Fibroblast of skin of left biceps (primary cell): ENCODE measurements around the gene MYL4.
"Not testable (repeated sequence)": the region's sequence is repeated elsewhere in the genome, so short reads cannot be mapped to it uniquely, and the experiment has no call there.

ENCODE experiments used
- DNase-seq, 2 experiments: peaks; one replicate each; pipeline ENCODE4 v3.0.0-alpha.2; 2013; ENCODE audit warnings: low read depth in 2 of 2

MYL4 gene

DNA sequence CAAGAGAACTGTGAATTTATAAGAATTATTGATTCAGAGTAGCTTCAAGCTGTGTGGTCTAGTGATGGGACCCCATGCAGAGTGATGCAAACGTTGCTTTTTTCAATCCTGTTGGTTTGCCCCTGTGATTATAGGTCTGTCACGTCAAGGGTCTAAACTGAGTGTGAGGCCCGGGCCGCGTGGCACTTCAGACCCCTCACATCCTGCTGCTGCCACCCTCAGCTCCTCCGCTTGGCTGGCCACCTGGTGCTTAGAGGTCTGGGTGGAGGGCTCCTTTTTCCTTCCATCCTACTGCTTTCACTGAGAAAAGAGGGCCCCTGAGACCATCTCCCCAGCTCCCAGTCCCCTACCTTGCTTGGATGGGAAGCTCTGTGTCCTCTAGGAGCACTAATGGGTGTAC lies 12.0 kb downstream of the MYL4 start:
- DNase-seq, result no peak

DNA sequence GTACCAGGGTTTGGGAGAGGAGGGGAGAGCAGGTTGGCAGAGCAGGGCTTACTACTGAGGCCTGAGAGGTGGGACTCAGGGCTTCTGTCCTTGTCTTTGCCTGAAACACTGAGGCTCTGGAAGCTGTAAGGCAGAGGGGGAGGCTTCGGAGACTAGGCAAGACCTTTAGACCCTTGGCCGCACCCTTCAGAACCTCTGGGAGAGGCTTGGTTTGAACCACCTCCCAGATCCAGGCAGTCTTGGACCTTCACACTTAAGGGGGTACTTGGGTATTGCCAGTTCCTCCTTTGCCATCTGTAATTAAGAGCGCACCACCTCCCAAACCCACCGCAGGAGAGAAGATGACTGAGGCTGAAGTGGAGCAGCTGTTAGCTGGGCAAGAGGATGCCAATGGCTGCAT lies 12.9 kb downstream of the MYL4 start:
- DNase-seq, result no peak

DNA sequence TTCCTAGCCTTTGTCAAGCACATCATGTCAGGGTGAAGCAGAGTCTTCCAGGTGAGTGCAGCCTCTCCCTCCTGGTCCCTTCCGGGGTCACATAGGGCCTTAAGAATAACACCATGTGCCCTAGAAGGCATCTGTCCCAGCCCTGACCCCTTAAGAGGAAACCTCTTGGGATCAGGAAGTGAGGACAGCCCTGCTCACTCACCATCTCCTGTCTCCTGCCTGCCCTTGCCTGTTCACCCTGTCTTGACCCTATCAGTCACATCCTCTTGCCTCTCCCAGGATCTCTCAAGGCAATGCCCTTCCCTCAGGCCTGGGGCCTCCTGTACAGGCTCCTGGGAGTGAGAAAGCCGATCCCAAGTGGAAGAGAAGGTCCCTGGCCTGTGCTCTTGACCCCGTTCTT lies 13.9 kb downstream of the MYL4 start:
- no peak for DNase-seq

DNA sequence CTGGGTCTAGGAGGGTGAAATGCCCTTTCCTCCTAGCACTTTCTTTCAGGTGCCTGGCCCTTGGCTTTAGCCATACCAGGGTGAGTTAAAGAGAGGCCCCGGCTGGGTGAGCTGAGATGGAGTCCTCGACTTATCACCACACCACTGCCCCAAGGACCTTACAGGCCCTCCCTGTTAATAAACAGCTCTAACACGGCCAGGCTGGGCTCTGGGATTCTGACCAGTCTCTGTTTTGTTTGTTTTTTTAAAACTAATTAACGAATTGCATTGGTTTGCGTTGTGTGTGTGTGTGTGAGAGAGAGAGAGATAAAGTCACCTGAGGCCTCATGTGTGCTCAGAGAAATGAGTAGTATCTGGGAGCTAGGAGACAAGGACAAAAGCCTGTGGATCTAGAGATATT lies 14.3 kb downstream of the MYL4 start:
- DNase-seq, result no peak

DNA sequence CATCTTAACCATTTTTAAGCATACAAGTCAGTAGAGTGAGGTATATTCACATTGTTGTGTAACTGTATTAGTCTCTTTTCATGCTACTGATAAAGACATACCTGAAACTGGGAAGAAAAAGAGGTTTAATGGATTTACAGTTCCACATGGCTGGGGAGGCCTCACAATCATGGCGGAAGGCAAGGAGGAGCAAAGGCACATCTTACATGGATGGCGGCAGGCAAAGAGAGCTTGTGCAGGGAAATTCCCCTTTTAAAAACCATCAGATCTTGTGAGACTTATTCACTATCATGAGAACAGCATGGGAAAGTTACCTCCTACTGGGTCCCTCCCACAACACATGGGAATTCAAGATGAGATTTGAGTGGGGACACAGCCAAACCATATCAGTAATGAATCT lies 14.9 kb downstream of the MYL4 start:
- DNase-seq, result not testable (repeated sequence)

DNA sequence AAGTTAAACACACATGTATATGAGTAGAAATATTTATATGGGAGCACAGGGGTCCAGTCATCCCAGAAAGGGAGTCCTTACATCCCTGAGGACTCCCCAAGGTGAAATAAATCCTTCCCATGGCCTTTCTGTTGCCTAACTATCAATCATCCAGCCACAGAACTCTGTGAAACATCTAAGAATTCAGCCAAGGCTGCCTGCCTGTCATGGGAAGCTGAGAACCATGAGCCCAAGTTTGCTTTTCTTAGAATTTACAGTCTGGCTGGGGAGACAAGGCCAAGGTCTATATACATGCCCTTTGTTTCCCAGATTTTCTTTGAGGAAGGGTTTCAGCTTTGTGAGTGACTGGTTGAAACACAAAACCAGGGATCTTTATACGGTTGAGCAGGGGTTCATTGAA lies 15.8 kb downstream of the MYL4 start:
- no peak for DNase-seq

DNA sequence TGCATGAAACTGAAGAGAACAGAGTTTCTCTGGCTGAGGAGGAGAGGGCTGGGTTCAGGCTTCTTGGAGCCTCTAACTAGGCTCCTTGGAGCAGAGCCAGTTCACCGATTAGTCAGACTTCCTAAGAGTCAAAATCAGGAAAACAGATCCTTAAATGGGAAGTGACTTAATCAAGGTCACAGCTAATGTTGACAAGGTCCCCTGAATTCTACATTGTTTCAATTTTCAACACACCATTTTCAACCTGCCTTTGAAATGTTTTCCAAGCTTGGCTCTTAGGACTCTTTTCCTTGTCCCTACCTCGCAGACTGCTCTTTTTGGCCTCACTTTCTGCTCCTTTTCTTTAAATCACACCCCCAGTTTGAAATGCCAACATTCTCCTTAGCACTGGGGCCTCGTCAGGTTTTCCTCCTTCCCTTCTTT lies 16.3 kb downstream of the MYL4 start:
- peak; percentile 69 to 74 for DNase-seq

DNA sequence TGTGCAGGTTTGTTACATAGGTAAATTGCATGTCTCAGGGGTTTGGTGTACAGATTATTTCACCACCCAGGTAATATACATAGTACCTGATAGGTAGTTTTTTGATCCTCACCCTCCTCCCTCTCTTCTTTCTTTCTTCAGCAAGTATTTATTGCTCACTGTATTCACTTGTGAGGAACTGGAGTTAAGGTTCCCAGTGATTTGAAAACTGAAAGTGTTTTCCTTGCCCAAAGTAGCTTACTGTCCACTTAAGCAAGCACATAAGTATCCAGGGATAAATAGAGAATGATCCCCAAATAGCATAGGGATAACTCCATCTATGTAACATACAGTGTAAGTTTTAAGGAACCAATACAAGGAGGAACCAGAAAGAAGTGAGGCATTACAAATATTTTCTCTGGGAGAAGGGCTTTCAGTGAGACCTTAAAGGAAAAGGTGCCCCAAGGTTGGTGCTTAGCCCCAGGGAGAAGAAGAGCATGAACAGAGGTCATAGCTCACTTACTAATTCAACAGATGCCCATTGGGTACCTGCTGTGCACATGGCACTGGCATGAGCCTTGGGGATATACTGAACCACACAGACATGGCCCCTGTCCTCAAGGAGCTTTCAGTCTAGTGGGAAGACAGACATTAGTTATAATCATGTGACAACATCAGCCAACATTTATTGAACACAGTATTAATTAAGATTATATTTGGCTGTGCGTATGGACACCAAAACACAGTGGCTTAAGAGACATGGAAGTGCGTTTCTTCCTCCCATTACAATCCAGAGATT lies 17.0 kb downstream of the MYL4 start:
- no peak for DNase-seq

DNA sequence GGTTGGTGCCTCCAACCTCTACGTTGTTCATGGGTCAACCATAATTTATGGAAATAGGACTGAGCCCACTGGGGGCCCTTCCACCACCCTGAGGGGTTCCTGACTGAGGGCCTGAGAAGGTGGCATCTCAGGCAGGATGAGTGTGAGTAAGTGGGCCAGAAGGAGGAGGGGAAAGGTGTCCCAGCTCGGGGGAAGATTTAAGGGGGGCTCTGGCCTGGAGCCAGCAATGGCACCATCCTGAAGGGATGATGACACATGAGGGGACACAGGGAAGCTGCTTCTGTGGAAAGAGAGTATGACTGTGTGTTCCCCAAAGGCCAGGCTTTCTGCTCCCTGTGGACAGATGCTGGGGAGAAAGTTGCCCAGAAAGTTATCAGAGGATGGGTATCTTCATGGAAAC lies 18.7 kb downstream of the MYL4 start:
- DNase-seq, result no peak

DNA sequence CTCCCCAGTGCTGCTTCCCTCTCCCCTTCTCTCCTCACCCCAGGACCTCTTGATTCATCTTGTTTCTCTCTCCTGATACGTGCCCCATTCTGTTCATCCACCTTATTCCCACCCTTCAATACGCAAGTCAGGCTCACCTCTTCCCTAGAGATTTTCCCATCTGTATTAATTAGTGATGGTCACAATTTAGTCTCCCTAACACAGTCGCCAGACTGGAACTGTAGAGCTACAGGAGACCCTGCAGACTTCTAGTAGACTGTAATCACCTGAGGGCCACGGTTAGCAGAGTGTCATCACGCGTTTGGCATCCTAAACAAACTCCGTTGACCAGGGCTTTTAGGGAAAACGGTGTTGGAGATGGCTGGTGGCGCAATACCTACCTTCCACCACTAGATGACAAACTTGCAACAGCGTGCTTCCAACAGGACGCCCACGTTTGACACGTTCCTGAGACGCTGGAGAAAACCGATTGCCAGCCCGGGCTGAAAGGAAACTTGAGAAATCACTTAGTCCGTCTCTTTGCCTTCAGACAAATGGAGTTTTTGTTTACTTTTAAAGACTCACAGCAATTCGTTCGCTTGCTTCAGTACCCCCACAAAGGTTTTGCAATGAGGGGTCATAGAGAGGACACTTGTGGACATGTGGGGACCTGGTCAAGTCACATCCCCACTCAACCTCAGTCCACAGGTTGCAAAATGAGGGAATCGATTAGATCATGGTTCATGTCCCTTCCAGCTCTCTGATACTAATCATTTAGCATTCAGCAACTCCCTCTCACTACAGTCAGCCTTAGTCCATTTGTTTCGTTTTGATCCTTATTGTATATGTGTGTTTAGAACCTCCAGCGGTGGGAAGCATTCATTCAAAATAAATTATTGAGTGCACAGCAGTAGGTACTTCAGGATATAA lies 20.6 kb downstream of the MYL4 start:
- peak; percentile 80 to 82 for DNase-seq

DNA sequence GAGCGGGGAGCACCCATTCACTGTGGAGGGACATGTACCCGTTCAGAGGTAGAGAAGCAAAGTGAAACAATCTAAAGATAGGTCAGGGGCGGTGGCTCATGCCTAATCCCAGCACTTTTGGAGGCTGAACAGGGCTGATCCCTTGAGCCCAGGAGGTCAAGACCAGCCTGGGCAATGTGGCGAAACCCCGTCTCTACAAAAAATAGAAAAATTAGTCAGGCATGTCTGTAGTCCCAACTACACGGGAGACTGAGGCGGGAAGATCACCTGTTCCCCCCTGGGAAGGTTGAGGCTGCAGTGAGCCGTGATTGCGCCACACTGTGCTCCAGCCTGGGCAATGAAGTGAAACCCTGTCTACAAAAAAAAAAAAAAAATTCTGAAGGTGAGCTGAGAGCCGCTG lies 21.7 kb downstream of the MYL4 start:
- no peak for DNase-seq

DNA sequence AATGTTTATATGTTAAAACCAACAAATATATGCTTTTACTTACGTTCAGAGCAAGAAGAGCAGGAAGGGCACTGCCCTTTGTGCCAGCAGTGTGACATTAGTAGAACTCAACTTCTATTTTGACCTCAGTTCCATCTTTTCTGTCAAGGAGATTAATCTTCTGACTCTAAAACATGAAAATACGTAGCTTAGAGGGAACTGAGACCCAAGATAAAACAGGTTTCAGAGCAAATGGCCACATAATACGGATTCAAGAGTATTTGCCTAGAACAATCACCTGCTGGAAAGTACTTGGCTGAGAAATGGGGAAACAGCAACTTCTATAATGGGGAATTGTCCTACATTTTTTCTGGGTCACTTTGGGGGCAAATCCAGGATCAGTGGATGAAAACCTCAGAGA lies 22.2 kb downstream of the MYL4 start:
- no peak for DNase-seq

DNA sequence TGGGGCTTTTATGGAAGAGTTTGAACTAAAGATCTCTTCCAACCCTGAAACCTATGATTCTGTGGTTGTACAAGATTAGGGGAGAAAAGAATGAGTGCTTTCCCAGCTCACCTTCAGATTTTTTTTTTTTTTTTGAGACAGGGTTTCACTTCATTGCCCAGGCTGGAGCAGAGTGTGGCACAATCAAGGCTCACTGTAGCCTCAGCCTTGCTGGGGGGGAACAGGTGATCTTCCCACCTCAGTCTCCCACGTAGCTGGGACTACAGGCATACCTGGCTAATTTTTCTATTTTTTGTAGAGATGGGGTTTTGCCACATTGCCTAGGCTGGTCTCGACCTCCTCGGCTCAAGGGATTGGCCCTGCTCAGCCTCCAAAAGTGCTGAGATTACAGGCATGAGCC lies 22.7 kb downstream of the MYL4 start:
- DNase-seq, result no peak

DNA sequence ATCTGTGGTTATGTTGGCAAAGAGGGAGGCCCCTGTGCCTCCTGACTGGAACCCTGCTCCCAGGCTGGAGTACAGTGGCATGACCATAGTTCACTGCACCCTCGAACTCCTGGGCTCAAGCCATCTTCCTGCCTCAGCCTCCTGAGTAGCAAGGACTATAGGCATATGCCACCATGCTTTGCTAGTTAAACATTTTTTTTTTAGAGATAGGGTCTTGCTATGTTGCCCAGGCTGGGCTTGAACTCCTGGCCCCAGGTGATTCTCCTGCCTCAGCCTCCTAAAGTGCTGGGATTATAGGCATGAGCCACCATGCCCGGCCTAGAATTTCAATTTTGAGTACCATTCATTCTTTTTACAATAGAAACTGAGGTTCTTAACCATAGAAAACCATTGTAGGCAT lies 23.3 kb downstream of the MYL4 start:
- no peak for DNase-seq

DNA sequence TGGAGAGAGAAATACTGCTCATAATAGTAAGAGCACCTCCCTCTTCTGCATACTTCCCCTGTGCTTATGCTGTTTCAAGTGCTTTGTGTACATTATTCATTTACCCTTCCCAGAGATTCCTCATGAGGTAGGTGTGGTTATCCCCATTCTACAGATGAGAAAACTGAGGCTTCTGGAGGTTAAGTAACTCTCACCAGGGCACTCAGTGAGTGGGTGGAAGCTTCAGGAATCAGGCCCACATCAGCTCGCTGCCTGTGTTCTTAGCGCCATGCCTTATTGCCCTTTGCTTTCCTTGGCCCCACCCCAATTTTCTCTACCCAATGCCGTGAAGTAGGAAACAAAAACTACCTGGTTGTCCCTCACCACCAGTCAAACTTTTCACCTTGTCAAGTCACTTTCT lies 26.4 kb downstream of the MYL4 start:
- DNase-seq, result no peak

DNA sequence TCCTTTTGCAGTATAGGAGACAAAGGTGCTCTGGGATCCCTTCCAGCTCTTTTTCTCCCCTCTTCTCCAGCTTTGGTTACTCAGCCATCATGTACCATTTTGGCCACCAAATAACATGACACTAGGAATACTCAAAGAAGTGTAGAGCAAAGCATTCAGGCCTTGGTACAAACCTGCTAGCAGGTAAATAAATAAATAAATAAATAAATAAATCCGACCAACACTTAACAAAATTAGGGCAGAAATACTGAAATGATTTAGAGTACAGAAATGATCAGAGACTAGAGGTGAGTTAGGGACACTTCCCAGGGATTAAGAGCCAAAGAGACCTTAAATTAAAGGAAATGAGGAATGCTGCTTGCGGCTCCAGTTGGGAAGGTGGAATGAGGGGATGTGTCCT lies 26.8 kb downstream of the MYL4 start:
- DNase-seq, result no peak

DNA sequence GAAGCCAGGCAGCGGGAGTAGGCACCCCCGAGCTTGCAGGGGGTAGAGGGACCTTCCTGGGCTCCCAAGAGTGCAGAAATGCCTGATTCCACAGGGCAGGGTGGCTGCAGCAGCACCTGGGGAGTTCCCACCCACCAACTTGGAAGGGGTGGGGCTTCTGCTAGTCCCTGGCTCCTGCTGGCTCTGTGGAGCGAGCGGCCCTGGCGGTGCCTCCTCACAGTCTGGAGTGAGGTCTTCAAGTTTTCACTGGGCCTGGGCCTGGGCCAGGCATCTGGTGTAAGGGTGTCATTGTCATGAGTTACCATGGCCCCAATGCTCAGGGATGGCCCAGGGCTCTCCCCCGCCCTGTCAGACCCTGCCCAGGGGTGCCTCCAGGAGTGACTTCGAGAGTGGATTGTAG lies 28.7 kb downstream of the MYL4 start:
- no peak for DNase-seq

DNA sequence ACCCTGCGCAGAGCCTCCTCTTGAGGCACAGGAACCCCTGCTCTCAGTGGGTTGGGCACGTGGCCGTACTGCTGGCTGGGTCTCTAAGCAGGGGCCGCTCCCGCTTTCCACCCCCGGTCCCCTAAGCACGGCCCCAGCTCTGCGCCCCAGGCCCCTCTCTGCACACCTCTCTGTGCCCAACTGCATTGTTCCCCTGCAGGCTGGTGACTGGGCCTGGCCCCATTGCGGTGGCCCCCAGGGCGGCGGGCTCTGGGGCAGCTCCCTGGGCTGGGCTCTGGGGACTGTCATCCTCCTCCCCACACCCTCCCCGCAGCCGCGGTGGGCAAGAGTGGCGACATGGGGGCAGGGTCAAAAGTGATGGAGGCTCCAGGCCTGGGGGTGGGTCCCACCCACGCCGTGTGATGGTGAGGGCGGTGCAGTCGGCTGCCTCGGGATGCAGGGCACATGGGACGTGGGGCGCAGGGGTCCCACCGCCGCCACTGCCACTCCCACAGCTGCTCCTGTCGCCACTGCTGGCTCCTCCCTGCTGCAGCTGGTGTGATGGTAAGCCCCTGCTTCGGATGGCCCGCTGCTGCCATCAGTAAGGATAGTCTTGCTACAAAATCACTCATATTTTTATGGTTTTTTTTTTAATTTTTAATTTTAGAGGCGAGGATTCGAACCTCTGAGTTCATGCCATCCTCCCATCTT lies 29.3 kb downstream of the MYL4 start:
- DNase-seq, result no peak

DNA sequence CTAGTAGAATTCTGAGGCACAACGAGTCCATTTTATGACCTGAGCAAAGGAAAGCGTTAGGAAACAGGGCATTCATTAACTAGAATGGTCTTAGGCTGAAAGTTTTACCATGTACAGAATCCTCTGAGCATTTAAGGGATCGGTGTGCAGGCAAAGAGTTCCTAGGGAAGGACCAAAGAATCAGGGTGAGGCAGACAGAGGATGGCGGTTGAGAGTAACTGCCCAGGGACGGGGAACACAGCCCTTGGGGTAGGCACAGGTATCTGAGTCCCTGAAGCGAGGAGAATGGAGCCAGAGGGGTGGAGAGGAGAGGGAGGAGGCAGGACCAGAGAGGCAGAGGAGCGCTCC lies 30.4 kb downstream of the MYL4 start:
- no peak for DNase-seq

DNA sequence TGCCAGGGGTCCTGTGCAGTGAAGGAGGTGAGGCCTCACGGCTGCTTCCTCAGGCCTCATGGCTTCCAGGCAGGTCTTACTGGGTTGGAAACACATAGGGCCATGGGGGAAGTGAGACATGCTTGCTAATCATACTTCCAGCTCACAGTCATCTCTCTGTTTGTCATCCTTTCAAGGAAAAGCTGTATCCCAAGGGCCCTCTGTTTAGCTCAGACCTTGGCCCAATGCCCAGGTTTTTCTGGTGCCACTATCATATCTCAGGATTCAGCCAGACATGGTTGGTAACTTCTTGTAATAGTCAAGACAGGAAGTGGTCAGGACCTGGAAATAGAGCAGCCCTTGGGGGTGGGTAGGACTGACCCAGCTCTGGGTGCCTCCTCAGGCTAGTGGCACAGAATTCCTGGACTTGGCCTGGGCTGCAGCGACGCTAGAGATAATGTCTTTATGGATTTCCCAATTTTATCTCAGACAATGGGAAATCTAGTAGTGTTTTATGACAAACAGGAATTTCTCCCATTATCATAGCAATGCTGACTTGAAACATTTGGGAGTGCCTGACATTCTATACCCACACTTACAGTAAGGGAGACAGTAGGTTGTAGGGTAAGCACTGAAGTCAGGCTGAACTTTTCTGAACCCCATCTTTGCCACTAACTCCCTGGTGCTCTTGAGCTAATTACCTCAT lies 31.0 kb downstream of the MYL4 start:
- peak; percentile 67 to 74 for DNase-seq

DNA sequence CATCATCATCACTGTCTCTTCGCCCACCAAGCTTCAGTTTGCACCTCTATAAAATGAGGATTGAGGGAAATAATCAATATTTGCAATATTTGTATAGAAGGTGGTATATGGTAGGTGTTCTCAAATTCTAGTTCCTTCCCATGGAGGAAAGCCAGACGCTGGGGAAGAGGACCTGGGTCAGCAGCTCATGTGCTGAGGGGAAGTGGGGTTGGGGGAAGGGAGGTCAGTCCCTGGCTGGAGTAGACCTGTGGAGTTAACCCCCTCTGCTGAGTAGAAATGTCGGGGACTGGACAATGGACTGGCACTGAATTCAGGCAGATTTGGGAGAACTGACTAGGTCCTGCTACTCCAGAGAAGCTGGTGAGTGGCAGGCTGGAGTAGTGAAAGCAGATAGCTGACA lies 31.7 kb downstream of the MYL4 start:
- DNase-seq, result no peak

DNA sequence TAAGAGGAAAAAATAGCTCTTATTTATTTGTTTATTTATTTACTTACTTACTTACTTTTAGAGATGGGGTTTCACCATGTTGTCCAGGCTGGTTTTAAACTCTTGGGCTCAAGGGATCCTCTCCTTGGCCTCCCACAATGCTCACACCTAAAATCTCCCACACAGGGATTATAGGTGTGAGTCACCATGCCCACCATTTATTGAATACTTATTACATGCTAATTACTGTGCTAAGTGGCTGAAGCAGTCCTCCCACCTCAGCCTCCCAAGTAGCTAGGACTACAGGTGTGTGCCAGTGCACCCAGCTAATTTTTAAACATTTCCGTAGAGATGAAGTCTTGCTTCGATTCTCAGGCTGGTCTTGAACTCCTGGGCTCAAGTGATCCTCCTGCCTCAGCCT lies 33.5 kb downstream of the MYL4 start:
- DNase-seq, result no peak
